OCI-LY1 (cell line): ENCODE measurements around the gene TOM1L2.

ENCODE experiments used
- EZH2 ChIP-seq: fragments of 200-600 bp; sonication (generic), shearing (Covaris generic); IDR thresholded peaks from 2 replicates; pipeline ENCODE4 v1.8.0; 2017; ENCODE audit warnings: borderline replicate concordance, mixed run types, mild to moderate bottlenecking, antibody characterized with exemption, low read length, moderate library complexity, mixed read lengths
- TF ChIP-seq, protein P1 (sequence below): fragments of 200-600 bp; sonication (generic), shearing (Covaris generic); IDR thresholded peaks from 2 replicates; pipeline ENCODE4 v1.5.1; 2017; ENCODE audit warnings: mild to moderate bottlenecking, antibody characterized with exemption, low read length, moderate library complexity, mixed read lengths

- TF ChIP-seq, protein P1, sequence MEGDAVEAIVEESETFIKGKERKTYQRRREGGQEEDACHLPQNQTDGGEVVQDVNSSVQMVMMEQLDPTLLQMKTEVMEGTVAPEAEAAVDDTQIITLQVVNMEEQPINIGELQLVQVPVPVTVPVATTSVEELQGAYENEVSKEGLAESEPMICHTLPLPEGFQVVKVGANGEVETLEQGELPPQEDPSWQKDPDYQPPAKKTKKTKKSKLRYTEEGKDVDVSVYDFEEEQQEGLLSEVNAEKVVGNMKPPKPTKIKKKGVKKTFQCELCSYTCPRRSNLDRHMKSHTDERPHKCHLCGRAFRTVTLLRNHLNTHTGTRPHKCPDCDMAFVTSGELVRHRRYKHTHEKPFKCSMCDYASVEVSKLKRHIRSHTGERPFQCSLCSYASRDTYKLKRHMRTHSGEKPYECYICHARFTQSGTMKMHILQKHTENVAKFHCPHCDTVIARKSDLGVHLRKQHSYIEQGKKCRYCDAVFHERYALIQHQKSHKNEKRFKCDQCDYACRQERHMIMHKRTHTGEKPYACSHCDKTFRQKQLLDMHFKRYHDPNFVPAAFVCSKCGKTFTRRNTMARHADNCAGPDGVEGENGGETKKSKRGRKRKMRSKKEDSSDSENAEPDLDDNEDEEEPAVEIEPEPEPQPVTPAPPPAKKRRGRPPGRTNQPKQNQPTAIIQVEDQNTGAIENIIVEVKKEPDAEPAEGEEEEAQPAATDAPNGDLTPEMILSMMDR: no peak
- TF ChIP-seq EZH2: no peak
Observed at GRCh38 chr17:17937958-17938357, 34.2 kb downstream of the TOM1L2 start.
